ENCODE measurements around the gene ZSCAN31.
"Not testable (repeated sequence)": the region's sequence is repeated elsewhere in the genome, so short reads cannot be mapped to it uniquely, and the experiment has no call there.

The ZSCAN31 gene

DNA sequence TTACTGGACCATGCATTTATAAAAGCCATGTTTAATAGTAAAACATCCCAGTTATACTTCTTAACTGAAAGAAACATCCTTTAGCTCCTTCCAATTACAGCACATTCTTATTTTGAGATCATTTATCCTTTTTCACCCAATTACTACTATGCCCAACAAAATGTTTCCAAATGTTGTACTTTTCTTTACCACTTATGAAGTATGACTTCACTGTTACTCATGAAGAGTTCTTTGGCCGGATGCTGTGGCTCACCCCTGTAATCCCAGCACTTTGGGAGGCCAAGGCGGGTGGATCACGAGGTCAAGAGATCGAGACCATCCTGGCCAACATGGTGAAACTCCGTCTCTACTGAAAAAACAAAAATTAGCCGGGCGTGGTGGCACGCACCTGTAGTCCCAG is 18.1 kb downstream of the ZSCAN31 start:
- DNase-seq (ENCODE audit: low spot score) = peak; percentile 59

DNA sequence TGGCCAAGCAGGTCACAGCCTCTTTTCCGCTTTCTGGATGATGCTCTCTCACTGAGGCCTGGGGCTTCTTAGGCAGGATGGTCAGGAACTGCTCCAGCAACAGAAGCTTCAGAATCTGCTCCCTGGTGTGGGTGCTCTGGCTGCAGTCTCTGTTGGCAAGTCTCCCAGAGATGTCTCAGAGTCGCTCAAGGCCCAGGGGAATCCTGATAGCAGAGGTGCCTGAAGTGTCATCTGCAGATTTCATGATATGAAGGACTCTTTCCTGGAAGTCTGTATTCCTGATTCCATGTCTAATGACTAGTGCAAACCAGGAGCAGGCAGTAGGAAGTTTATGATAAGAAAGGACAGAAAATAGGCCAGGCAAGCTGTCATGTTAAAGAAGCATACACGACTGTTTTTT is 20.3 kb downstream of the ZSCAN31 start:
- no peak for DNase-seq (ENCODE audit: low spot score)

DNA sequence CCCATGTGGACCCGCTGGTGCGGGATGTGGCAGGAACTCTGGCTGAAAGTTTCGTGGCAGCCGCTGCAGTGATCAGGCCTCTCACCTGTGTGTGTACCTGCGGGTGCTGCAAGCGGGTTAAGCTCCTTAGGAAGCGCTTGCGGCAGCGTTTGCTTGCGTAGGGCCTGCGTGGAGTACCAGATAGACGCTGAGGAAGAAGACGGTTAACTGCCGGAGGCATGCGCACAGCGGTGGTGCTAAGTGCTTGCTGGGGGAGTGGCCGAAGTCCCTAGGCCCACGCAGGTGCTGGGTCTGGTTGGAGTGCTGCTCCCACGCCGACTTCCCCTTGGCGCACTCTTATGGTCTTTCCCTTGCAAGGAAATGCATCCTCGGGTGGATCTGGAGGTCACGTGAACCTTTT is 23.0 kb downstream of the ZSCAN31 start:
- no peak for DNase-seq (ENCODE audit: low spot score)

DNA sequence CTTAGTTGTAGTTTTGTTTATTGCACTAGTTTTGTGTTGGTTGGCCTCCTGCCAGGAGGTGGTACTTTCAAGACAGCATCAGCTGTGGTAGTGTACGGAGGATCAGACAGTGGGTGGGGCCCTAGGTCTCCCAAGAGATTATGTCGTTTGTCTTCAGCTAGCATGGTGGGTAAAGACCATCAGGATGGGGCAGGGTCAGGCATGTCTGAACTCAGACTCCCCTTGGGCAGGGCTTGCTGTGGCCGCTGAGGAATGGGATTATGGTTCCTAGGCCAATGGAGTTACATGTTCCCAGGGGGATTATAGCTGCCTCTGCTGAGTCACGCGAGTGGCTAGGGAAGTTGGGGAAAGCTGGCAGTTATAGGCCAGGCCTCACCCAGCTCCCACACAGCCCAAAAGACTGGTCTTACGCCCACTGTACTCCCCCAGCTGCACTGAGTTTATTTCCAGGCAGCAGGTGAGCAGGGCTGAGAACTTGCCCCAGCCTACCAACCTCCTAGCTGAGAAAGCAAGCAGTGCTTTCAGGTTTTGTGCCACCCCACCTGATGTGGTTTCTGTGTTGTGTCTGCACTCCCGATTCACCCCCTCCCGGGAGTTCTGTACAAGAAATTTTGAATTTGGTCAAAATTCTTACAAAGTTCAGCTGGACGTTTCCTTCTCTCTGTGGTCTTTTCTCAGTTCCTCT is 24.7 kb downstream of the ZSCAN31 start:
- no peak for DNase-seq (ENCODE audit: low spot score)

DNA sequence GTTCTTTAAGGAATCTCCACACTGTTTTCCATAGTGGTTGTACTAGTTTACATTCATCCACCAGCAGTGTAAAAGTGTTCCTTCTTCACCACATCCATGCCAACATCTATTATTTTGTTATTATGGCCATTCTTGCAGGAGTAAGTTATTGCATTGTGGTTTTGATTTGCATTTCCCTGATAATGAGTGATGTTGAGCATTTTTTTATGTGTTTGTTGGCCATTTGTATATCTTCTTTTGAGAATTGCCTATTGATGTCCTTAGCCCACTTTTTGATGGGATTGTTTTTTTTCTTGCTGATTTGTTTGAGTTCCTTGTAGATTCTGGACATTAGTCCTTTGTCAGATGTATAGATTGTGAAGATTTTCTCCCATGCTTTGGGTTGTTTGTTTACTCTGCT is 29.6 kb downstream of the ZSCAN31 start:
- DNase-seq (ENCODE audit: low spot score) = not testable (repeated sequence)

DNA sequence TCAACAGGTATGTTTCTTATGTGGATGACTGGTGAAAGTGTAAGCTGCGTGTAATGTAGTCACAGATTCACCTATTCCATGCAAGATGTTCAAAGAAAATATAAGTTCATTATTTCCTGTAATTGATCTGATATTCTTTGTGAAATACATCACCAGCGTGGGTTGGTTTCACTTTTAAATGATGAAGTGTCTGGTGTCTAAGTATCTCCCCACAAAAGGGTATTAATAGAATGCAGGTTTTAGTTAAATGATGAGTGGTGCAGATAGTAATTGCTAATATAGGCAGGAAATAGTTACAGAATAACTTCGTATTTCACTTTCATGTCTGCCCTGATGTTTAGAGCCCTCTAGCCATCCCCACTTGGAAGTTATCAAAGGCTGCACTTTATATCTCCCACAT is 32.4 kb downstream of the ZSCAN31 start:
- no peak for DNase-seq (ENCODE audit: low spot score)

DNA sequence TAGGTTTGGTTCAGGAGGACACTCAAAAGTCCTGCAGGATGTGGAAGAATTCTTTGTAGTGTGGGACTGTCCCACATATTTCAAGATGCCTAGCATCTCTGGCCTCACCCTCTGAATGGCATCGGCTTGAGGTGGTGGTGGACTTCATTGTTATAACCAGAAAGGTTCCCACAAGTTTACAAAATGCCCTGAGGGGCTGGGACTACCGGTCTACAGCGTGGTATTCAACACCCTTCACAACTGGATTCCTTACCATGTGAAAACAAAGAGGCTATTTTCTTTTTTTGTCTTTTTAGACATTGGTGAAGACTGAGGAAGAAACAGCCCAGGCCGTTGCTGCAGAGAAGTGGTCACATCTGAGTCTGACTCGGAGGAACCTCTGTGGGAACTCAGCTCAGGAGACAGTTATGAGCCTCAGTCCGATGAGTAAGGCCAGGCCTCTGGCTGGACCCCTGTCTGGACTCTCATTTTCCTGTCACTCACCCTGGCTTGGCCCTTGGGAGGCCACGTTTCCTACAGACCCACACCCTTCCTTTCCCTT is 39.4 kb downstream of the ZSCAN31 start:
- DNase-seq (ENCODE audit: low spot score) = no peak

DNA sequence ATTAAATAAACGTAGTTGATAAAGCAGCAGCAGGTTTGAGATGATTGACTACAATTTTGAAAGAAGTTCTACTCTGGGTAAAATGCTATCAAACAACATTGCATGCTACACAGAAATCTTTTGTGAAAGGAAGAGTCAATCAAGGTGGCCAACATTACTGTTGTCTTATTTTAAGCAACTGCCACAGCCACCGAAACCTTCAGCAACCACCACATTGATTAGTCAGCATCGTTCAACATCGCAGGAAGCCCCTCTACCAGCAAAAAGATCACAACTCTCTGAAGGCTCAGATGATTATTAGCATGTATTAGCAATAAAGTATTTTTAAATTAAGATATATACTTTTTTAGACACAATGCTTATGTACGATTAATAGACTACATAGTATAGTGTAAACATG is 40.6 kb downstream of the ZSCAN31 start:
- no peak for DNase-seq (ENCODE audit: low spot score)

DNA sequence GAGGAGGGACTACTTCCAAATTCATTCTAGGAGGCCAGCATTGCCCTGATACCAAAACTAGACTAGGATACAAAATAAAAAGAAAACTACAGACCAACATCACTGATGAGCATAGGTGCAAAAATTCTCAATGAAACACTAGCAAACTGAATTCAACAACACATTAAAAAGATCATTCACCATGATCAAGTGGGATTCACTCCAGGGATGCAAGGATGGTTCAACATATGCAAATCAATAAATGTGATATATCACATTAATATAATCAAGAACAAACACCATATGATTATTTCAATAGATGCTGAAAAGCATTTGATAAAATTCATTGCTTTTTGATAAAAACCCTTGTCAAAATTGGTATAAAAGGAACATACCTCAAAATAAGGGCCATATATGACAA is 44.4 kb downstream of the ZSCAN31 start:
- DNase-seq (ENCODE audit: low spot score) = no peak

DNA sequence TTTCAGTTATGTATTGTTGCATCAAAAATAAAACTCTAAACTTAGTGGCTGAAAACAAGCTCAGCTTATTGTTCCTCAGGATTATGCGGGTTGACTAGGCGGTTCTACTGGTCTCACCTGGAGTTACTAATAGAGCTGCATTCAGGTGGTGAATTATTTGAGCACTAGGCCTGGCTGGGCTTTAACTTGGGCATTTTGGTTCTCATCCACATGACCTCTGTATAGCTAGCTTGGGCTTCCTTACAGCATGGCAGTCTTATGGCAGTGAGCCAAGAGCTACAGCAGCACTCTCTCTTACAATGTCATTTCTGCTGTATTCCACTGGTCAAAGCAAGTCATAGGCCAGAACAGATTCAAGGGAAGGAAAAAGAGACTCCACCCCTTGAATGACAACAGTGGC is 53.0 kb downstream of the ZSCAN31 start:
- DNase-seq (ENCODE audit: low spot score) = peak; percentile 35

DNA sequence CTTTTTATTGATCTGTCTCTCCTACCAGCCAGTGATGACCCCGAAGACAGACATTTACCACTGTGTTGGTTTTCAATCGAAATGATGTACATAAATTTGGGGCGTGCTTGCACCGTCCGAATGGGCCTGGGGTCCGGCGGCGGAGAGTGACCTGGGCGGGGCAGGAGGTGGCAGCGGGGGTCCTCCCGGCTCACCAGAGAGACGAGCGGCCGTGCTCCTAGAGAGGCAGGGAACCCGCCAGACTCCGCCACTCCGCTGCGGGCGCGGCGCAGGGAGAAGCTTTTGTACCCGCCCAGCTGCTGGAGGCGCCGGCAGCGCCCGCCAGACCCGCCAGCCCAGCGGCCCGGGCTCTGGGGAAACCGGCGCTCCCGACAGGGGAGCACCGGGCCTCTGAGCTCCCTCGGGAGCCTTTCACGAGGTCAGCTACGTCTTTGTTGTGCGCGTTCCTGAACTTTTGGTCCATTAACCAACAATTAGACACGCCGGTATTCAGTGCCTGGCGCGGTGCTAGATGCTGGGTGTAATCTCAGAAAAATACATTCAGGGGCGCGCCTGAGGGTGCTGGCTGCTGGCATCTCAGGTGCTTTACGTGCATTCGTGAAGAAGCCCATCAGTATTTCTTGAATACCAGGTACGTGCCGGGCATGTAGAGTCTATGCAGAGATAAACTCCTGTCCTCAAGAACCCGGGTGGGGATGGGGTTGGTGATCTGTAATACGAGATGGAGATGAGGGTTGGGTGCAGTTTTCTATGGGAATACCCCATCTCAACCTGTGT is 54.5 kb downstream of the ZSCAN31 start, which contains the start of gene PGBD1:
TSS of gene PGBD1 (plus strand) at position 285 of the 777 bp plus-strand sequence. CDS start 2,242 bp downstream, outside the sequence.
- DNase-seq (ENCODE audit: low spot score) = peak; percentile 86

DNA sequence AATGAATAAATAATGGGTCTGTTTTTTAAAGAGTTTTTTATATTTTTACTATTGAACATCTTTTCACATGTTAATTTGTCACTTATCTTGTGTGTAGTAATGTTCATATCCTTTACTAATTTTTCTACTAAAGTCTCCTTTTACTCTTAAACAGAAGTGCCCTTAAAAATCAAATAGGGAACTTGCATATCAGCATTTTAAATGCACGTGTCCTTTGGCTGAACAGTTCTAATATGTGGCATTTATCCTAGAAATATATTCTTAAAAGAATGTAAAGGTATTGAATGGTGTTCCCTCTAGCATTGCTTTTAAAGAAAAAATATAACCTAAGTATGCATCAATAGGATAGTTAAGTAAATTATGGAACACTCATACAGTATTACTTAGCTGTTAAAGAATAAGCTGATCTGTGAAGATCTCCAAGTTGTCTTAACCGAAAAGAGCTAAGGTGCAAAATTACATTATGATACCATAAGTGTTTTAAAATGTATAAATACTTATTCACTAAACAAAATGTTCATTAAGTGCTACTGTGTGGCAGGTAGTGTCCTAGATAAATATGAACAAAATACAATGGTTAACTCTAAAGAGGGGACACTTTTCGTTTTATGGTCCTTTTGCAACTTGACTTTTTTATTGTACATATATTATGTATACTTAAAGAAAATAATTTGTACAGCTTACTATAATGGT is 55.2 kb downstream of the ZSCAN31 start:
- no peak for DNase-seq (ENCODE audit: low spot score)

DNA sequence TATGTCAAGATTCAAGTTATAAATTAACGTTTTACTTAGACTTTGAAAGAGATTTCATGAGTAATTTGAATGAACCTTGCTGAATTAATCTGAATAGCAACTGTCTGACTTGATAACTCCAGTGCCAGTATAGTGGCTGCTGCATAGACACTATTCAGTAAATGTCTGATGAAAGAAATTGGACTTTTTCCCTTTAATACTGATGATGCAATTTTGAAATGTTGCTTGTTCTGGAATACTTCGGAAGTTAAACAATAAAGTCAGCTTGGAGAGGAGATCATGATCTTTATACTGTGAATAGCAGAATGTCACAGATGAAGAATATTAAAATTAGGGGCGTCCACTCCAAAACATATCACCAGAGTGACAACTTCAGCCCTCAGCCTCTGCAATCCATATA is 58.2 kb downstream of the ZSCAN31 start:
- no peak for DNase-seq (ENCODE audit: low spot score)

DNA sequence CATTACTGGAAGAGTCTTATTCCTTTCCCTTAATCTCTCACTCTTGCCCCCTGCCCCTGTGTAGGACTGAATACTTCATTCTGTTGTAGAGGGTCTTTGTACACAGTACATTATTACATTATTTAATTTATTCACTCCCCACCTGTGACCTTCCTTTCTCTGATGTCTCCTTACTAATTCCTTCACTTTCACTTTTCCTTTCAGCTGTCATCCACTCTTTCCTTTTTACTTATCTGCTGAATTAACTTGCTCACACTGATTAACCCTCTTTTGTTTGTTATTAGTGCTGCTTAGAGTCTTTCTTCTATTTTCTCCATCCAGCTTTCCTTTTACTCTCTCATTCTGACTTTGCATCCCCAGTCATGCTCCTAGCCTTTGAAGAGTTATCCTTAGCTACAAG is 61.1 kb downstream of the ZSCAN31 start:
- DNase-seq (ENCODE audit: low spot score) = no peak
